GM21515 (cell line): Measurements from ENCODE around the gene SLC37A1.

Experiments used
- ATAC-seq: cut with Tn5 transposase; IDR thresholded peaks from one replicate; pipeline ENCODE4 v1.9.1; 2021; ENCODE audit not compliant: unreplicated experiment

Gene SLC37A1

DNA sequence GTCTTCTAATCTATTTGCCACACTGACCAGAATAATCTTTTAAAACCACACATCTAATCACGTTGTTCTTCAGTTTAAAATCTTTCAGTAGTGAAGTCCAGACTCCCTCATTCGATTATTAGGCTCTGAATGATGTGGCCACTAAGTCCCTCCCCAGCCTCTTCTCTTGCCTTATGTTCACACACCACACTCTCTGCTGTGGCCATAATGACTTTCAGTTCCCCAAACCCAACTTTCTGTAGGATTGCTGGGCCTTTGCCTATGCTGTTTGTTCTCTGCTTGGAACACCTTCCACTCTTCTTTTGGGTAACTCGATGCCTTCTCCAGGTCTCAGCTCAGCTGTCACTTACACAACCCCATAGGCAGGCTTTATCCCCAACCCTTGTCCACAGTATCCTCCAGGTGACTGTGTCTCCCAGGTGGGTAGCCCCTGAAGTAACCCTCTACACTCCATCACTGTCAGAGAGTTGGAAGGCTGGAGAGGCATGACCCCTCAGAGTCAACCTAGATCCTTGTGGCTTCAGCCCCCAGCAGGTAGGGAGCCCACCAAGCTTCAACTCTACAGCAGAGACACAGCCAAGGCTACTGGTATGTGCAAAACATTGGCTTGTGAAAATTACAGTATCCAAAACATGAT lies 8.4 kb upstream of the SLC37A1 start:
- ATAC-seq: peak; percentile 90

DNA sequence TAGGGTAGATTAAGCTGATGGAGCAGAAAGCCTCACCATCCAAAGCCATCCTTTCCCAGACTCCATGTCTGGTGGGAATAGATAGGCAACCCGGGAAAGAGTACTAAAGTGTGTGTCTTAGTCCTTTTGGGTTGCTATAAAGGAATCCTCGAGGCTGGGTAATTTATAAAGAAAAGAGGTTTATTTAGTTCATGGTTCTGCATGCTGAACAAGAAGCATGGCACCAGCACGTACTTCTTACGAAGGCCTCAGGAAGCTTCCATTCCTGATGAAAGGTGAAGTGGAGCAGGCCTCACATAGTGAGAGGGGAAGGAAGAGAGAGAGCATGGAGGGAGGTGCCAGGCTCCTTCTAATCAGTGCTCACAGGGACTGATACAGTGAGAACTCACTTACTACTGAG lies 6.2 kb upstream of the SLC37A1 start:
- no peak for ATAC-seq

DNA sequence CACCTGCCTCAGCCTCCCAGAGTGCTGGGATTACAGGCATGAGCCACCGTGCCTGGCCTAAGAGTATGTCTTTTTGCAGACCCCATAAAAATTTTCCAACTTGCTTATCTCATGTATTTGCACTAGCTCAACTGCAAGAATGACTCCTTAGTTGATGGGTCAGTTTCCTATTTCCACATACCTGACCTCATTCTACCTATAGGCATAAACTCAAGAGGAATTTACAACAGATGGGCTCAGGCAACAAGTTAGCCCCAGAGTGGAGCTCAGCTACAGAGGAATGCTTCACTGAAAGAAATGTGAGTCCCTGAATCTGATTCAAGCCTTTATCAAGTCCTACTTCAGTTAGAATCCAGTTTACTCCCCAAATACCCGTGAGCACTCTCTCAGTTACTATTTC lies 5.3 kb upstream of the SLC37A1 start:
- no peak for ATAC-seq

DNA sequence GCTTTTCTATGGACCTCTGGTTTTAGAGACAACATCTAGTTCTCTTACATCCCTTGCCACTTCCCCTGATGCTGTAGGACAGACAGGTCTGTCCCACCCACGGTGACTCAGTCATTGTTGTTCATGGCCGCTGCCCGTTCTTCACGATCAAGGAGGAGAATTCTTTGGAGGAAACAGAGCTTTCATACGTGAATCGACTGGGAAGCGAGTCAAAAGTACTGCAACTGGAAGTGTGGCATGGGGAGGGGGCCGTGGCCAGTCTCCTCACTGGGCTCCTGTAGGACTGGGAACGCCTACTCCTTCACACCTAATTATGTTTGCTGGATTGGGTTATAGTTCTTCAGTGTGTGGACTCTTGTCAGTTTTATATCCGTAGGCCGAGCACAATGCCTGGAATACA lies 4.4 kb upstream of the SLC37A1 start:
- no peak for ATAC-seq

DNA sequence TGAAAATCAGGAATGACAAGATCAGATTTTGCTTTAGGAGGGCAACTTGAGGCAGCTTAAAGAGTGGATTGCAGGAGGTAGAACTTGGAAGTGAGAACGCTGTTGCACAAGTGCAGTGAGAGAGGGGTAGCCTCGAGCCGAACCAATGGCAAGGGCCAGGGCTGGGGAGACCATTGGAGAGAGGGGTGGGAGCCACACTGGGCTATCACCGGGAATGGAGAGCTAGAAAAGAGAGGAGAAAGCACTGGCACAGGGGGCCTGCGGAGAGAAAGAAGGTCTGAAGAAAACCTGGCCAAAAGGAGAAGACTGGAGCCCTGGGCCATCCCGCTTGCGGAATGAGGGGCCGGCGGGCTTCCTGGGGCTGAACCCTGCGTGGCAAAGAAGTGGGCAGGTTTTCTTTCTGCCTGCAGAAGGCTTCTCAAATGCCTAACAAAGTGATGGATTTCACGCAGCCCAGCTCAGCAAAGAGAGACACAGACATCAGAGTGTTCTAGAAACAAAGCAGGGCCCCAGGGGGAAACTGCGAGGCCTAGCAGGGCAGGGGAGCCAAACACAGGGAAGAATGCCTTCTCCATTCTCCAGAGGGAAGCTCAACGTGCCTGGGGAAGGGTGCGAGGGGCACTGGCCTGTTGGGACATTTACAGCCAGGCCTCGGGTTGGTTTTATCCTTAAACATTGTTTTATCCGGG lies 1.2 kb upstream of the SLC37A1 start:
- no peak for ATAC-seq

DNA sequence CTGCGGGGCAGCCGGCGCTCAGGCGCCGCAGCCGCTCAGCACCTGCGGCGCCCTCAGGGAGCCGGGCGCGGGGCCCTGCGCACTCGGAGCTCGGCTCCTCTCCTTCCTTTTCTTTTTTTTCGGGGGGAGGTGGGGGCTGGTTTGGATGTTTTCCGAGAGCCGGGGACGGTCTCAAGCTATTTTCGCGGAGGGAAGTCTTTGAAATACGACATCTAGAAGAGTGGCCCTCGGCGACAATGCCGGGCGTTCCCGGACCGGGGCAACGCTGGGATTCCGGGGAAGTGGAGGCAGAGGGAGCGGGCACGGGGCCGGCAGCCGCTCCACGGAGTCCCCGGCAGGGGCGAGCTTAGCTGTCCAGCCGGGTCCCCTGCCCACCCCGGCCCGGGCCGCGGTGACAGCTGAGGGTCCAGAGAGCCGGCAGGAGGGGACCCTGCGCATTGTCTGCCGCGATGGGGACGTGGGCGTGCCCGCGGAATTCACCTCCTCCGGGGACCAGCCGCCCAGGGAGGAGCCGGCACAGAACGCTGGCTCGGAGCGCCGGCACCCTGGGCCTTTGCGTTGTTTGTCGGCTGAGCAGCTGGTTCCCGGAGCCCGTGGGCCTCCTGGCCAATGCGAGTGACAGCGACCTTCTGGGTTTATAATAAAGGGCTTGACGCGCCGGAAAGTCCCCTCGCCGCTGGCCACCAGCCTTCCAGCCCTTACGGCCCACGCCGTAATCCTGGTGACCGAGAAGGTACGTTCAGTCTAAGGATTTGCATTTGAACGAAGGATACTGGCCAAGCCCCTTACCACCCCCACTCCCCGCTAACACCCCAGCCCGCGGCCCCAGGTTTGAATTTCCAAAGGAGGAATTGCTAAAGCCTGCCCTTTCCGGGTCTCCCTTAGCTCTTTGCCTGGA lies 582 bp downstream of the SLC37A1 start:
- peak; percentile 45 for ATAC-seq

DNA sequence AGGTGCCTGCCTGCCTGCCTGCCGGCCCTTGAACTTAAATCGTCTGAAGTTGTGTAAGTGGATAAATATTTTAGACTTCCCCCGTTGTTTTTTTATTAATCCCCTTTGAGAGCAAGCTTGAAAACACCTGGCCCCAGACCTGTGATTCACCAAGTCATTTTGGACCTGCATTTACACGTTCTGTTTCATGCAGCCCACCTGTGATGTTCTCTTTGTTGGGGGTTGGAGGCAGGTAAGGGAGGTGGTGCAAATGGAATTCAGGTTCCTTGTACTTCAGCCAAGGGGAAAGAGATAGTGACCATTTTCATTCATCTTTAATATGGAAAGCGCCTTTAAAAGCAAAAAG lies 1.2 kb downstream of the SLC37A1 start:
- ATAC-seq: no peak

DNA sequence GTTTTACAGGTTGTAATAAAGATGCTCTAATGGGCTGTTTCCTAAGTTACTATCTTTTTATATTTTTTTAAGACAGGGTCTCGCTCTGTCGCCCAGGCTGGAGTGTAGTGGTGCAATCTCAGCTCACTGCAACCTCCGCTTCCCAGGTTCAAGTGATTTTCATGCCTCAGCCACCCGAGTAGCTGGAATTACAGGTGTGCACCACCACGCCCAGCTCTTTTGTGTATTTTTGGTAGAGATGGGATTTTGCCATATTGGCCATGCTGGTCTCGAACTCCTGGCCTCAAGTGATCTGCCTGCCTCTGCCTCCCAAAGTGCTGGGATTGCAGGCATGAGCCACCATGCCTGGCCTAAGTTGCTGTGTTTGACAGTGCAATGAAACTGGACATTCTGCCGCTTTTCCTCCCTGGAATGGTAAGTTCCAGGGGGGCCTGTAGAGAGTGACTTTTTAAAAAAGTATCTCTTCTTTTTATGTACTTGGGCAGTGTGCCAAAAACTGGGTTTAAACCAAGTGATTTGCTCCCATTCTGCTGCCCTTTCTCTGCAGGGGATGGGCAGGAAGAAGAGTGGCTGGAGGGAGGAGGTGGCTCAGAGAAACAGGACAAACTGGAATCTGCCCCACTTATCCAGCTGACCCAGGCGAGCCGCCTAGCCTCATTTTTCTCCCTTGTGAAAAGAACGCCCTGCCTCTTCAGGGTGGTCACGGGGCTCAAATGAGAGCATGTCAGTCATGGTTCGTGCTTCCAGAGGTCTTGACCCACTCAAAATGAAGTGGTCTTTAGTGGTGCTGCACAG lies 2.3 kb downstream of the SLC37A1 start:
- no peak for ATAC-seq

DNA sequence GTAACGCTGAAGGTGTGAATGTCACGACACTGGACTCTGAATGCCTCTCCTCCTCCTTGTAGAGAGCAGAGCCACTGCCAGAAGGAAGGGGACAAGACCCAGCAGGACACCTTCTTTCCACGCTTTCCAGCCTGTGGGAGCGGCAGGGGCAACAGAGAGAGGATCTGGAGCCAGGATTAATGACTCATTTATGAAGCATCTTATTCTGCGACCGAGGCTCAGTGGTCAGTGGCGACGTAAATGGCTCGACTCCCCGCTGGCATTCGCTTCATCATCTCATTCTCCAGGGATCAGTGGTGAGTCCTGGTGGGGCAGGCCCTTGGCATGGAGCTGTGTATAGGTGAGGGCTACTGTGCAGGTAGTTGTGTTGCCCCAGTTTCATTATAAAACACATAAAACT lies 4.6 kb downstream of the SLC37A1 start:
- ATAC-seq: no peak

DNA sequence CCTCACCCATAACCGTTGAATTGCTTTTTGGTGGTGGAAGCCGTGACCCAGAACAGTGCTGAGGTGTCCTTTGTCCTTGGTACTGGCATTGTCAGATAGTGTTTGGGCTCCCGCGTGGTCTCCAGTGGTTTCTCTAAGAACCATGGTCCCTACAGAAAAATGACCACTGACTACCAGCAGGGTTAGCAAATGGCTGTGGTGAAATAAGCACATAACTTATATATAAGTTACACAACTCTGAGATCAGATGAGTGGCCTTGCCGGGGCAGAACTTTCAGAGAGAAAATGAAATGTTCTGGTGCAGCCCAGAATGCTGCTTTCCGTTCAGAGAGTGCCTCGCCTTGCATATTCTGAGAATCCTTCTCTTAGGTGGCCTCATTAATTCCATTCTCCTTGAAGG lies 5.0 kb downstream of the SLC37A1 start:
- no peak for ATAC-seq

DNA sequence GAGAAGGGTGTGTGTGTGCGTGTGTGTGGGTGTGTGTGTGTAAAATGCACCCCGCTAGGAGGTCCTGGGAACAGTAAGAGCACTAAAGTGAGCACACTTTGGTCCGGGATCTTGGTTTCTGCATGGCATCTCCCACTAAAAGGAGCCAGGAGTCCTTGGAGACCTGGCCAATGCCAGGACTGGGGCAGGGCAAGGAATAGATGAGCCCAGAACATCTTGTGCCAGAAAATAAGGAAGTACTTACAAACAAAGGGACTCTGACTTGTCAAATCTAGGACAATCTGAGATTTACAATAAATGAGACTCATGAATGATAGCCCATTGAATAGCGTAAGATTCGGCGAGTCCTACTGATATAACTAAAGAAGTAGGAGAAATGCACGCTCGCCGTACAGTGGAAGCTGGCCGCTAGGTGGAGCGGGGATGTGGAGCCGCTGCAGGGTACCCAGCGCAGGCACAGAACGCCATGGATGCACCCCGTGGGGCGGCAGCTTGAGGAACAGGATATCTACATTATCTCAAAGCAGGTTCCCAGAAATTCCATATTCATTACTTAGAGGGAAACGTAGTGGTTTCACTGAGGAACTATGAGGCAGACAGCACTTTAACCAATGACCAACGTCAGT lies 7.1 kb downstream of the SLC37A1 start:
- ATAC-seq: no peak

DNA sequence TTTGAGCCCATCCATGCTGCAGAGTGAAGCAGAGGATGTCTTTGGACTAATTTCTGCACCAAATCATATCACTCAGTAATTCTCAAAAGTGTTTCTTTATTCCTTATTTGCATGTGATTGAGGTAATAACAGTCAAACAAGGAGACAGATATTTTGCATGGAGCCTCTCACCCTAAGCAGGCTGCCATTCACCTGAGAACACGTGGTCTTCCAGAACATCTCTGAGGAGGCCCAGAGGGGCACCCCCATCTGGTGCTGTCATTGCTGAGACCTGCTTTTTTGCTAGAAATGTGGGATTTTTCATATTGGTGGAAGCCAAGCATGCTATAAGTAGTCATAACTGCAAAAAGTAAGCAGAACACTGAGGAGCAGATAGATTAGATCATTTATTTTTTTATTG lies 7.7 kb downstream of the SLC37A1 start:
- no peak for ATAC-seq

DNA sequence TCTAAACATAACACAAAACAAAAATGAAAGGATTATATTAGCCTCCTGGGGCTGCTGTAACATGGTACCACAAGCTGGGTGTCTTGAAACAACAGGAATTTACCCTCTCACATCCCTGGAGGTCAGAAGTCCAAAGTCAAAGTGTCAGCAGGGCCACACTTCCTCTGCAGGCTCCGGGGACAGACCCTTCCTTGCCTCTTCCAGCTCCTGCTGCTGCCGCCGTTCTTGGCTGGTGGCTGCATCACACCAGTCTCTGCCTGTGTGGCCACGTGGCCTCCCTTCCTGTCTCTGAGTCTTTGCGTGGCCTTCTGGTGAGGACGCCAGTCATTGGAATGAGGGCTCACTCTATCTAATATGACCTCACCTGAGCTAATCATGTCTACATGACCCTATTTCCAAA lies 8.2 kb downstream of the SLC37A1 start:
- no peak for ATAC-seq

DNA sequence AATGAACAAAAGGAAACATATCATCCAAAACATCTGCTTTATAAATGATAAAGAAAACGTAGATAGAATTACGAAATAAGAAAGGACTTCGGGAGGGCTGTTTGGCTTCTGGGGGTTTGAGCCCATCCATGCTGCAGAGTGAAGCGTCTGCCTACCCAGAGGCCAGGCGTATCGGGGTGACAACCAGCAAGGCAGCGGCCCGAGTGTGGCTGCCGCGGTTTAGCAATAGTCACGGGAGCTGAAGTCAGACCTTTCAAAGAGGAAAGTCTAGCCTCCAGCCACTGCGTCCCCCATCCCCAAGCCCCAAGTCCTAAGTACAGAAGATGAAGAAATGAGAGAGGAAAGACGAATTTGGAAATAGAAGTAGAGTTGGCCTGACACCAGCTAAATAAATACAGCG lies 8.6 kb downstream of the SLC37A1 start:
- no peak for ATAC-seq

DNA sequence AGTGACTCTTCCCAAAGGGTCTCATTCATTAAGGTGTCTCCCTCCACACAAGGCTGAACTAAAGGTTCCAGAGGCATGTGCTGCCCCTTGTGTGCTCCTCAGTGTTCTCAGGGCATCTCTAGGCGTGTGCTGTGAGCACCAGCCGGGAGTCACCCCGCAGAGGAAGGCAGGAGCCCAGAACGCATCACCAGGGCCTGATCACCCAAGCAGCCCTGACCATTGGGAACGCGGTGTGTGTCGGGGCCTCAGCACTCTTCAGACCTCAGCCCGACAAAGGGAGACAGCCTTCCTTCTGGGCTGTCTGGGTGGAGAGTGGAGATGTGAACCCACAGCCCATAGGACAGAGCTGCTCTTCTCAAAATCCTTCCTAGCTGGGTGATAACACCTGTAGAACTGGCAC lies 9.1 kb downstream of the SLC37A1 start:
- no peak for ATAC-seq

DNA sequence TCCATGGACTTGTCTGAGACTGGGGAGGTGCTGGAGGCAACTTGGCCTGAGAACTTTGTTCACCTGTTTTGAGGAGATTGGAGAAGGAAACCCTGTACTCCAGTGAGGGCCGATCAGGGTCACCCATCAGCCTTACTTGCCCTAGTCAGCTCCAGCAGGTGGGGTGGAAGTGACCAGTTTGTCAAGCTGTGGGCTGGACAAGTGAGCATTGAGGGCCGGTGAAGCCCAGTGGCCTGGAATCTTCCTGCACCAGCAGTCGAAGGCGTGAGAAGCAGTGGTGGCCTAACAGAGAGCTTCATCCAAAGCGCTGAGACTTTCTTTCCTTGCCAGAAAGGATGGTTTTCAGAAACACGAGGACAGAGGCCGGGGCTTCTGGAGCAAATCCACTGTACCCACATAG lies 9.6 kb downstream of the SLC37A1 start:
- no peak for ATAC-seq

DNA sequence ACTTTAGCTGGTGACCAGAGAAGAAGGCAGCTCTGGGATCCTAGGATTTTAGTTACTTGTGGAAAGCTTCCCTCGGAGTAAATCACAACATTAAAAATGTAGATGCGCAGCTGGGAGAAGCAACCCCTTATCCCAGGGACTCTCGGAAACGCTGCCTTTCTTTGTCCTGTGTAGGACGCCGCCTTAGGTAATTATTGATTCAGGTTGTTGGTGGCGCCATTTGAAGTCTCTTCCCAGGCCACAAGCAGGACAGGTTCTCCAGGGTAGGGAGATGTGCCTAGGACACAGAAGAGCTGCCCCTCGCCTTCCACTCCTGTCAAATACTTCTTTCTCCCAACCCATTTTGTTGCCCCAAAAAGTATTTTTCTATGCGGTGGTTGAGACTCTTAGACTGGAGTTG lies 10.3 kb downstream of the SLC37A1 start:
- no peak for ATAC-seq

DNA sequence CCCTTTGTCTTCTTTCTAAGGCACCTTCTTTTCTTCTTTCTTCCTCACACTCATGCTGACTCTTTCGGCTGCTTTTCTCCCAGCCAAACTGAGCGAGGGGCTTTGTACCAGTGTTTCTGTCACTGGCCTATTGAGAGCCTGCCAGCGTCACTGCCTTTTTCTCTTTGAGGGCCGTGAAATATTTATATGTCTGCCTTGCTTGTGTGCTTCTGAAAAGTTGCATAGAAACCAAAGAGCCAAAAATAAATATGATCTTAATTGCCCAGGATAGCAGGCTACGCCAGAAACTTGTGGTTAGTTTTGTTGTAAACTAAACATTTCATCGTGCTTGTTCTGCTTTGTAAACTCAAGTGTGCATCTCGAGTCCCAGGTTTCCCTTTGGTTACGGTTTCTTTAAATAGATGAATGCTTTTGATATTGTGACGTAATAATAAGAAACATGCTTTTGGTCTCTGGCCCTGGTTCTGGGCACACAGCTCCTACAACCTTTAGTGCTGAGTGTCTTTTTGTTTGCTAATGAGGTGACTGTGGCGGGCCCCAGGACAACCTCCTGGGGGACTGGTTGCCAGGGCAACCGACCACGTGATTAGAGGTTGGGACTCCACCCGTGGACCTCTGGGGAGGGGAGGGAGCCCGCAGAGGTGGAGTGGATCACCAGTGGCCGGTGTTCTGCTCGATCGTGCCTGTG lies 10.8 kb downstream of the SLC37A1 start:
- ATAC-seq: peak; percentile 59

DNA sequence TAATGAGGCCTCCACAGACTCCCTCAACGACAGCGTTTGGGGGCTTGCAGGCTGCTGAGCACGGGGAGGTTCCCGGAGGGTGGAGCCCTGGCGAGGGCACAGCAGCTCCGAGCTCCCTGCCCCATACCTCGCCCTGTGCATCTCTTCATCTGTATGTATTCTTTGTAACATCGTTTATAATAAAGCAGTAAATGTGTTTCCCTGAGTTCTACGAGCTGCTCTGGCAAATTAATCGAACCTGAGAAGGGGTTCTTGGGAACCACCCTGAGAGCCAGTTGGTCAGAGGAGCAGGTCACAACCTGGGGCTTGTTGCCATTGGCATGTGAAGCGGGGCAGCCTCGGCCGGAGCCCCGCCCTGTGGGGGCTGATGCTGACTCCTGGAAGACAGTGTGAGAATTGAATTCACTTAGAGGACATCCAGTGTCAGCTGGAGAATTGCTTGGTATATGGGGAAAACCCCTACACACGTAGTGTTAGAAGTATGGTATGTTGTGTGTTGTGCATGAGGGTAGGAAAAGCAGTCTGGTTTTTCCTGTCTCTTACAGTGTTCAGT lies 11.5 kb downstream of the SLC37A1 start:
- ATAC-seq: peak; percentile 28
